Measurements from ENCODE around the gene PP2D1.
"Not testable (repeated sequence)": the region's sequence is repeated elsewhere in the genome, so short reads cannot be mapped to it uniquely, and the experiment has no call there.

PP2D1 gene

GRCh38 chr3:20012164-20012563 is at the start of gene PP2D1:
TSS of gene PP2D1 (minus strand) at chr3:20012264. CDS start at chr3:20012072, 192 bp downstream.
- no peak for DNase-seq (ENCODE audit: low spot score)

GRCh38 chr3:20060974-20061685 is 49.1 kb upstream of the PP2D1 start:
- no peak for DNase-seq (ENCODE audit: low spot score)

- no peak for DNase-seq (ENCODE audit: low spot score)
Measured at GRCh38 chr3:20059929-20060328, 47.9 kb upstream of the PP2D1 start.

GRCh38 chr3:20057612-20058180 is 45.6 kb upstream of the PP2D1 start:
- DNase-seq (ENCODE audit: low spot score) = no peak

GRCh38 chr3:20056725-20057611 is 44.9 kb upstream of the PP2D1 start:
- DNase-seq (ENCODE audit: low spot score) = peak; percentile 32

GRCh38 chr3:20055842-20056241 is 43.8 kb upstream of the PP2D1 start:
- DNase-seq (ENCODE audit: low spot score) = no peak

GRCh38 chr3:20055020-20055775 is 43.1 kb upstream of the PP2D1 start:
- no peak for DNase-seq (ENCODE audit: low spot score)

GRCh38 chr3:20054549-20054987 is 42.5 kb upstream of the PP2D1 start:
- DNase-seq (ENCODE audit: low spot score) = no peak

- no peak for DNase-seq (ENCODE audit: low spot score)
Measured at GRCh38 chr3:20052851-20053250, 40.8 kb upstream of the PP2D1 start.

GRCh38 chr3:20051123-20051806 is 39.2 kb upstream of the PP2D1 start:
- DNase-seq (ENCODE audit: low spot score) = no peak

- no peak for DNase-seq (ENCODE audit: low spot score)
Measured at GRCh38 chr3:20047976-20048883, 36.2 kb upstream of the PP2D1 start.

- DNase-seq (ENCODE audit: low spot score) = no peak
Measured at GRCh38 chr3:20047341-20047779, 35.3 kb upstream of the PP2D1 start.

GRCh38 chr3:20046556-20046955 is 34.5 kb upstream of the PP2D1 start:
- DNase-seq (ENCODE audit: low spot score) = no peak

- DNase-seq (ENCODE audit: low spot score) = not testable (repeated sequence)
Measured at GRCh38 chr3:20045141-20045540, 33.1 kb upstream of the PP2D1 start.

GRCh38 chr3:20043825-20044224 is 31.8 kb upstream of the PP2D1 start:
- DNase-seq (ENCODE audit: low spot score) = no peak

- DNase-seq (ENCODE audit: low spot score) = peak; percentile 41
Measured at GRCh38 chr3:20043396-20043795, 31.3 kb upstream of the PP2D1 start.

GRCh38 chr3:20042331-20042730 is 30.3 kb upstream of the PP2D1 start:
- no peak for DNase-seq (ENCODE audit: low spot score)

- peak; percentile 68 for DNase-seq (ENCODE audit: low spot score)
Measured at GRCh38 chr3:20041197-20041780, 29.2 kb upstream of the PP2D1 start.

GRCh38 chr3:20040548-20041196 is 28.6 kb upstream of the PP2D1 start:
- DNase-seq (ENCODE audit: low spot score) = peak; percentile 54
